ENCODE results near the gene DENND2D. TPM values are rescaled to one million over a fixed set of nuclear protein-coding genes. Genes with fewer than 3 reads are reported as not detected.

The DENND2D gene
- total RNA-seq, 1 donor from 2014 or later = 3.0 TPM

- DNase-seq (no peak), ATAC-seq (ENCODE audit: poor library complexity) (no peak)
- intact Hi-C loops (cut with DNase I) = no loop called here
Observed at GRCh38 chr1:111192074-111192473, 8.4 kb downstream of the DENND2D start.

DNA sequence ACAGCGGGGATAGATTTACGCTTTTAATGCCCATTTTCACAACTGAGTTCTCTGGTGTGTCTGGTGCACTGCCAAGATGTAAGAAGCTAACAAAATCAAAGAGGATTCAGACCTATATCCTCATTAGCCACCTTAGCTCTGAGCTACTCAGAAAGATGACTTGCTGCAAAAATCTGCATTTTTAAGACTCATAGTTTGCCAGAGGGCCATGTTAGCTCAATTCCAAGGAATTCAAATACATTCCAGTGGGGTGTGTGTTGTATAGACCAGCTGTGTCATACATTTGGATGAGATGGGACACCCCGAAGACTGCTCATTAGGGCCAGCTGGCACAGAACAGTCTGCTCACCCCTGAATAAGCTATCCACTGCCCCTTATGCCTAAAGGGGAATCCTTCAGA is 8.9 kb downstream of the DENND2D start:
- ATAC-seq (ENCODE audit: poor library complexity) (no peak), DNase-seq (no peak)

GRCh38 chr1:111190931-111191451 is 9.5 kb downstream of the DENND2D start:
- peak; percentile 49 for ATAC-seq (ENCODE audit: poor library complexity)

More for the DNA sequence above, 8.9 kb downstream of the DENND2D start:
- intact Hi-C loops (cut with DNase I) = no loop called here

DNA sequence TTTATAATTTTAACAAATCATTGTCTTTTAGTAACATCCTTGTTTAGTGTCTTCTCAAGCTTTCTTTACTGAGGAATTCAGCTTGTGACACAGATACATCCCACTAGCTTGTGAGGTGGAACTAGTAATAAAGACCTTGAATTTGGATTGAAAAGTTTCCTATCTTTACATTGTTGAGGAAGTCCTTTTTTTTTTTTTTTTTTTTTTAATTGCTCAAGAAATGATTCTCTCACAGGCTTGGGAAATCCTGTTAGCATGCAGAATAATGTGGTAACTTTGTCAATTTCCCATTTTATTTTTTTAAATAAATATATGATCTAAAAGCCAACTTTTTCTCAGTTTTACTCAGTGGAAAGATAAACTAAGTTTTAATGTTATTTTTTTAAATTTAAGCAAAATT is 15.8 kb downstream of the DENND2D start:
- intact Hi-C loops (cut with DNase I) = no loop called here
- ATAC-seq (ENCODE audit: poor library complexity) (no peak), DNase-seq (no peak)

More at GRCh38 chr1:111190931-111191451, 9.5 kb downstream of the DENND2D start:
- DNase-seq = no peak
- intact Hi-C loops (cut with DNase I) = no loop called here

DNA sequence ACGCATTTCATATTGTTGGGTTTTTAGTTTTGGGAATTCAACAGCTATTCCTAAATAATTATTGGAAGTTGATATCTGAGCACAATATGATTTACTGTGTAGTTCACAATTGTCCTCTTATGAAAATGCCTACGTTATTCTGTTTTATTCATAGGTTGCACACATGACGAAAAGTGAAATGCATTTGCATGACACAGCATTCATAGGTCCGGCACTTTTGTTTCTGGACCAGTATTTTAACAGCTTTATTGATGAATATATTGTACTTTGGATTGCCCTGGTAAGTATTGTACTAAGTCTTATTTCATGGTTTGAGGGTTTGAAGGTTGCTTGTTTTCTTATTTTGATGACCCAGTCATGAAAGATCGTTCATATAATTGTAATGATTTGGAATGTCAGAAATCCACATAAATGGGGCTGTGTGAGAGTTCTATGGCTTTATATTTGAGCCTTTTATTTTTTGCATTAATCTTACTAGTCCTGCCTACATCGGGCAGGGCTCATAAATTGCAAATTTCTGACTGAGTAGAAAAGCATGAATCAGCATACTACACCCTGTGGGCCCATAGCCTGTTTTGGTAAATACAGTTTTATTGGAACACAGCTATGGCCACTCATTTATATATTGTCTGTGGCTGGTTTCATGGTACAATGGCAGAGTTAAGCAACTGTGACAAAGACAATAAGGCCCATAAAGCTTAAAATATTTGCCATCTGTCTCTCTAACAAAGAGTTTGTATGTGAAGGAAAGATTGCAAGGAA is 17.0 kb downstream of the DENND2D start:
- ATAC-seq (ENCODE audit: poor library complexity) (no peak), DNase-seq (no peak)
- intact Hi-C loops (cut with DNase I) = no loop called here

GRCh38 chr1:111182052-111182451 is 18.4 kb downstream of the DENND2D start:
- ATAC-seq (ENCODE audit: poor library complexity) = no peak
- intact Hi-C loops (cut with DNase I) = no loop called here

GRCh38 chr1:111179968-111180533 is 20.4 kb downstream of the DENND2D start:
- intact Hi-C loops (cut with DNase I) = no loop called here
- ATAC-seq (ENCODE audit: poor library complexity) (no peak), DNase-seq (no peak)

More at GRCh38 chr1:111182052-111182451, 18.4 kb downstream of the DENND2D start:
- no peak for DNase-seq

GRCh38 chr1:111176678-111177077 is 23.8 kb downstream of the DENND2D start:
- intact Hi-C loops (cut with DNase I) = no loop called here
- ATAC-seq (ENCODE audit: poor library complexity) = no peak
- DNase-seq = no peak

DNA sequence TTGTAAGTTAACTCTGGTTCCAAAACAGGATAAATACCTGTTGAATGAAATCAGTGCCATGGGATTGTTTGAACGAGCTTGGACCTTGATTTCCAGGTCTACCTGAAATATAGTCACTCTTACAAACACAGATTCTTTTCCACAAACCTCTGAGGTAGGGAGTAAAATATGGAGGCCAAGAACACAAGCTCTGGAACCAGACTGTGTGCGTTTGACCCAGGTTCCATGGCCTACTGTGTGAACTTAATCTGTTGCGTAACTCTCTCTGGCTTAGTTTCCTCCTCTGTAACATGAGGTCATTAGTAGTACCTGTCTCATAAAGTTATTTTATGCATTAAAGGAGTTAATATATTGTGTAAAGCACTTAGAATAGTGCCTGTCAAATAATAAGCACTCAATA is 25.1 kb downstream of the DENND2D start:
- ATAC-seq (ENCODE audit: poor library complexity) (no peak), DNase-seq (no peak)
- intact Hi-C loops (cut with DNase I) = no loop called here

GRCh38 chr1:111174070-111174469 is 26.4 kb downstream of the DENND2D start:
- intact Hi-C loops (cut with DNase I) = no loop called here
- no peak for DNase-seq
- ATAC-seq (ENCODE audit: poor library complexity) = no peak

- ATAC-seq (ENCODE audit: poor library complexity) (no peak), DNase-seq (no peak)
- intact Hi-C loops (cut with DNase I) = no loop called here
Observed at GRCh38 chr1:111172463-111172862, 28.0 kb downstream of the DENND2D start.

- DNase-seq (no peak), ATAC-seq (ENCODE audit: poor library complexity) (no peak)
- intact Hi-C loops (cut with DNase I) = no loop called here
Observed at GRCh38 chr1:111164151-111164550, 36.3 kb downstream of the DENND2D start.

- intact Hi-C loops (cut with DNase I) = no loop called here
- ATAC-seq (ENCODE audit: poor library complexity) = peak; percentile 89
Observed at GRCh38 chr1:111163363-111163762, 37.1 kb downstream of the DENND2D start.

GRCh38 chr1:111162488-111162880 is 38.0 kb downstream of the DENND2D start:
- intact Hi-C loops (cut with DNase I) = no loop called here
- ATAC-seq (ENCODE audit: poor library complexity) (no peak), DNase-seq (no peak)

More at GRCh38 chr1:111163363-111163762, 37.1 kb downstream of the DENND2D start:
- DNase-seq = no peak

DNA sequence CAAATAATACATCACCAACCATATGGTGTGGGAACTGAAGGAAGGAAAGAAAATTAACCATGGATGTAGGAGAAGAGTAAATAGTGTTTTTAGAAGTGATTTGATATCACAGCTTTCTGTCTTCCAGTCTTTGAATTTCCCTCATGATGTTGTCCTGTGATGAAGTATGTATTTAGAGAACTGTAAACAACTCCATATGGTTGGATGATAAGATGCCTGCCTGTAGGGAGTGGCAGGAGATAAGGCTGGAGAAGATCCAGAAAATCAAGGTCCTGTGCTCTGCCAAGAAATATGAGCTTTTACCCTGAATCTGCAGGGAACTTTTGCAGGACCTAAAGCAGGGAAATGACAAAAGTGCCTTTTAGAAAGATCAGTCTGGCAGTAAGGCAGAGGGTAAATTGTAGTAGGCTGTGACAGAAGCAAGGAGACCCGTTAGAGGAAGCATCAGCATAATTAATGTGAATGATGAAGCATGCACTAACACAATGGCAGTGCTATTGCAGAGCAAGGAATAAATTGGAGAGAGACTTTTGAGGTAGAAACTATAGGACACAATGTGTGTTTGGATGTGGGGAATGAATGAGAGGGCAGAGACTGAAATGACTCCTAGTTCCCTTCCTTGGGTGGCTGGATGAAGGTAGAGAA is 38.5 kb downstream of the DENND2D start:
- DNase-seq (no peak), ATAC-seq (ENCODE audit: poor library complexity) (no peak)
- intact Hi-C loops (cut with DNase I) = no loop called here

DNA sequence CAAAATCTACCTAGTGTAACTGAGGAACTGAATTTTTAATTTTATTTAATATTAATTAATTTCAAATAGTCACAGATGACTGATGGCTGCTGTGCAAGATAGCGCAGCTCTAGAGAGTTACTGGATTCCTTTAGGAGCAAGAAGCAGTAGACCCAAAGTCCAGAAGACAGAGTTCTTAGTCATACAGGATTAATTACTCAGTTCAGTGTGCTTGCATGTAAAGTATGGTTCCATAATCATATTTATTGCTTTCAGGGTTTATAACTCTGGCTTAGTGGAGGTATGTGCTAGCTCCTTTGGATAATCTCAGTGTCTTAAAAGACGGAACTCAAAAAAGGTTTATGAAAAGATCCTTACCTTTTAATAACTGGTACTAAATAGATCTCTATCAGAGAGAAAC is 43.0 kb downstream of the DENND2D start:
- intact Hi-C loops (cut with DNase I) = no loop called here
- DNase-seq = no peak
- ATAC-seq (ENCODE audit: poor library complexity) = no peak

- DNase-seq (no peak), ATAC-seq (ENCODE audit: poor library complexity) (no peak)
- intact Hi-C loops (cut with DNase I) = no loop called here
Observed at GRCh38 chr1:111154021-111154999, 46.1 kb downstream of the DENND2D start.

DNA sequence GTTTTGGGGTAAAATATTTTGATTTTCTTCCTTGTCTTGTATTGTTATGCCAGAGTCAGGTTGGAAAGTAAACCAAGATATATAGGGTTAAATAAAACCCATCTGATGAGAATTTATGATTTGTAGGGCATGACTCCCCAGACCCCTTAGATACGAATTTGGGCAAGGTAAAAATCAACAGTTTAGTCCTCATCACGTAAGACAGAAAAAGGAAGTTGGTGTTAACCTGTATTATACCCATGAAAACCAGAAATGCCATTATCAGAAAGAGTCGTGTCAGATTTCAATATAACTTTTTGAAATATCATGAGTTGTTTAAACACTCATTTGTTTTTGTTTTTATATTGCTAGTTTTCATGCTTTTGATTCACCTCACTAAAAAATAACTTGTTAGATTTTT is 48.6 kb downstream of the DENND2D start:
- intact Hi-C loops (cut with DNase I) = no loop called here
- no peak for DNase-seq
- no peak for ATAC-seq (ENCODE audit: poor library complexity)
